Smooth muscle cell (in vitro differentiated cells): Measurements from ENCODE around the gene CEP41. TPM values are rescaled to one million over a fixed set of nuclear protein-coding genes. Genes with fewer than 3 reads are reported as not detected.

ENCODE experiments used
- DNase-seq: peaks from one replicate; lab custom pipeline; 2025; ENCODE audit not compliant: unreplicated experiment; lab: John Stamatoyannopoulos, UW
- H2AFZ ChIP-seq: fragments of 200-600 bp; sonication (generic); 2 replicates; pipeline ENCODE4 v1.6.0; 2016; ENCODE audit warnings: antibody characterized with exemption, low read depth, mild to moderate bottlenecking
- H3F3A ChIP-seq: fragments of 200-600 bp; sonication (generic); 2 replicates; pipeline ENCODE4 v1.6.0; 2017; ENCODE audit warnings: antibody characterized with exemption, low read depth
- H3K27ac ChIP-seq: fragments of 200-600 bp; sonication (generic); 2 replicates; pipeline ENCODE4 v1.5.1; 2016; ENCODE audit warnings: low read depth, mild to moderate bottlenecking
- H3K27me3 ChIP-seq: fragments of 200-600 bp; sonication (generic); 2 replicates; pipeline ENCODE4 v1.6.1; 2016; ENCODE audit warnings: low read depth, mild to moderate bottlenecking
- H3K36me3 ChIP-seq: fragments of 200-600 bp; sonication (generic); 2 replicates; pipeline ENCODE4 v1.5.1; 2016; ENCODE audit warnings: low read depth
- H3K4me1 ChIP-seq: fragments of 200-600 bp; sonication (generic); 2 replicates; pipeline ENCODE4 v1.5.1; 2016; ENCODE audit warnings: low read depth
- H3K4me2 ChIP-seq: fragments of 200-600 bp; sonication (generic); 2 replicates; pipeline ENCODE4 v1.6.0; 2016; ENCODE audit warnings: mild to moderate bottlenecking
- H3K4me3 ChIP-seq: fragments of 200-600 bp; sonication (generic); 2 replicates; pipeline ENCODE4 v1.5.1; 2016; ENCODE audit warnings: mild to moderate bottlenecking
- H3K79me2 ChIP-seq: fragments of 200-600 bp; sonication (generic); 2 replicates; pipeline ENCODE4 v1.6.0; 2016; ENCODE audit warnings: low read depth, mild to moderate bottlenecking
- H3K9ac ChIP-seq: fragments of 200-600 bp; sonication (generic); 2 replicates; pipeline ENCODE4 v1.6.0; 2016; ENCODE audit warnings: low read depth
- H3K9me3 ChIP-seq: fragments of 200-600 bp; sonication (generic); replicated peaks from 2 replicates; pipeline ENCODE4 v1.5.1; 2016; ENCODE audit warnings: low read depth
- H4K20me1 ChIP-seq: fragments of 200-600 bp; sonication (generic); 2 replicates; pipeline ENCODE4 v1.6.0; 2016; ENCODE audit warnings: low read depth
- WGBS: methylation state at CpG from one replicate; pipeline ENCODE4 v1.1.7; 2016; ENCODE audit warnings: low lambda C conversion rate; 5-methylcytosine and 5-hydroxymethylcytosine counted together
- polyA plus RNA-seq: library from polyadenylated mRNA; unstranded; fragments of >200 nt; fragmentation: Nextera tagmentation; extraction: Ambion mirVana; gene quantifications from 2 replicates; pipeline ENCODE4 v1.2.1, GENCODE V29; 2016
- total RNA-seq: library from RNA; depleted of rRNA; stranded (reverse); fragments of >200 nt; gene quantifications from 2 replicates; pipeline ENCODE4 v1.2.3, GENCODE V29; 2014
- TF ChIP-seq, protein P1 (sequence below): fragments of 200-600 bp; sonication (generic); IDR thresholded peaks from 2 replicates; pipeline ENCODE4 v1.5.1; 2017; ENCODE audit warnings: borderline replicate concordance, mild to moderate bottlenecking, antibody characterized with exemption; ENCODE audit not compliant: insufficient read depth, poor library complexity, severe bottlenecking

The CEP41 gene
- total and polyA plus RNA-seq, 2 experiments from 2014 or later = 18.3 to 35.1 TPM

DNA sequence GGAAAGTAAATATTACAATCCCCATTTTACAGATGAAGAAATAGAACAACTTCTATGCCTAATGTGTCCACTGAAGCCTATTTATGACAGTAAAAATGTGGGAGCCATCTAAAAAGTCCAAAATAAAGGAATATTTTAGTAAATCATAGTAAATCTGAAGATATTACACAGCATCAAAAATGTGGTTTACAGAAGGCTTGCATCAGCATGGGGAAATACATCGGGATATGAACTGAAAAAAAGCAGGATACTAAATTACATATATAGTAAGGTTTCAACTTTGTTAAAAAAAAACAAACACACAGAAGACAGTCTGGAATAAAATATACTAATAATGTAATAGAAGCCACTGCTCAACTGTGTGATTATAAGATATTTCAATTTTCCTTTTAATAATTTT lies 39.7 kb downstream of the CEP41 start:
- Histone ChIP-seq H3K36me3 (no peaks in the 10 kb centered on the region), H3K27me3 (no peaks in the 10 kb centered on the region), H3K4me3 (no peak overlapping the region), H2AFZ (no peak overlapping the region), H3K4me1 (peaks cover 2% of the 10 kb centered on the region), H3K79me2 (no peaks in the 10 kb centered on the region), H3K4me2 (peak overlapping the region; percentile 37), H3K9me3 (no peaks in the 10 kb centered on the region), H3F3A (peaks cover 5% of the 10 kb centered on the region), H4K20me1 (no peaks in the 10 kb centered on the region), H3K9ac (no peak overlapping the region), H3K27ac (peak overlapping the region; percentile 76)
- WGBS = 96% methylated on average over 1 of the region's 1 CpG
- TF ChIP-seq, protein P1, sequence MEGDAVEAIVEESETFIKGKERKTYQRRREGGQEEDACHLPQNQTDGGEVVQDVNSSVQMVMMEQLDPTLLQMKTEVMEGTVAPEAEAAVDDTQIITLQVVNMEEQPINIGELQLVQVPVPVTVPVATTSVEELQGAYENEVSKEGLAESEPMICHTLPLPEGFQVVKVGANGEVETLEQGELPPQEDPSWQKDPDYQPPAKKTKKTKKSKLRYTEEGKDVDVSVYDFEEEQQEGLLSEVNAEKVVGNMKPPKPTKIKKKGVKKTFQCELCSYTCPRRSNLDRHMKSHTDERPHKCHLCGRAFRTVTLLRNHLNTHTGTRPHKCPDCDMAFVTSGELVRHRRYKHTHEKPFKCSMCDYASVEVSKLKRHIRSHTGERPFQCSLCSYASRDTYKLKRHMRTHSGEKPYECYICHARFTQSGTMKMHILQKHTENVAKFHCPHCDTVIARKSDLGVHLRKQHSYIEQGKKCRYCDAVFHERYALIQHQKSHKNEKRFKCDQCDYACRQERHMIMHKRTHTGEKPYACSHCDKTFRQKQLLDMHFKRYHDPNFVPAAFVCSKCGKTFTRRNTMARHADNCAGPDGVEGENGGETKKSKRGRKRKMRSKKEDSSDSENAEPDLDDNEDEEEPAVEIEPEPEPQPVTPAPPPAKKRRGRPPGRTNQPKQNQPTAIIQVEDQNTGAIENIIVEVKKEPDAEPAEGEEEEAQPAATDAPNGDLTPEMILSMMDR = no peak
- DNase-seq = no peak

DNA sequence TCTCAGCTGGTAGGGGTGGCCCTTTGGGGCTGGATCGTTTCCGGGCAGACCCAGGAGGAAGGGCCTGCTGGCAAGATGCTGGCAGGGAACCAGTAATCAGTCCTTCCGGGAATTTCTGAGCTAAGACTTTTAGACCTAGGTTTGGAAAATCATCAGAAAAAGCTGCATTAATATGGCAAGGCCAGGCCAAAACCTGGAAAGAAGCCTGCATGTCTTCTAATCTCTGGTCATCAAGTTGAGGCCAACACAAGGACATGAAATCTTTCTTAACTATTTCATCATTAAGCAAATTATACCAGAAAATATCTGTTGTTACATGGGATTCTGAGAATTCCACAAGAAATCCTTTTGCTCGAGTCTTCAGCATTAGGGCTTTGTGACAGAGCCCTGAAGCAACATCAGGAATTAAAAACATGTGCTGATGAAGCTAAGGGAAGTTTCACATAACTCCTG lies 40.7 kb downstream of the CEP41 start:
- Histone ChIP-seq H3K27ac (peak overlapping the region; percentile 76), H3K9me3 (no peaks in the 10 kb centered on the region), H3K36me3 (no peaks in the 10 kb centered on the region), H3K9ac (no peak overlapping the region), H4K20me1 (no peaks in the 10 kb centered on the region), H3F3A (peaks cover 5% of the 10 kb centered on the region), H3K4me3 (no peak overlapping the region), H2AFZ (peak overlapping the region; percentile 6), H3K79me2 (no peaks in the 10 kb centered on the region), H3K4me2 (peak overlapping the region; percentile 37), H3K4me1 (peaks cover 6% of the 10 kb centered on the region), H3K27me3 (no peaks in the 10 kb centered on the region)
- TF ChIP-seq, protein P1 = no peak
- 25% methylated on average over 4 of the region's 4 CpGs for WGBS
- DNase-seq = no peak

DNA sequence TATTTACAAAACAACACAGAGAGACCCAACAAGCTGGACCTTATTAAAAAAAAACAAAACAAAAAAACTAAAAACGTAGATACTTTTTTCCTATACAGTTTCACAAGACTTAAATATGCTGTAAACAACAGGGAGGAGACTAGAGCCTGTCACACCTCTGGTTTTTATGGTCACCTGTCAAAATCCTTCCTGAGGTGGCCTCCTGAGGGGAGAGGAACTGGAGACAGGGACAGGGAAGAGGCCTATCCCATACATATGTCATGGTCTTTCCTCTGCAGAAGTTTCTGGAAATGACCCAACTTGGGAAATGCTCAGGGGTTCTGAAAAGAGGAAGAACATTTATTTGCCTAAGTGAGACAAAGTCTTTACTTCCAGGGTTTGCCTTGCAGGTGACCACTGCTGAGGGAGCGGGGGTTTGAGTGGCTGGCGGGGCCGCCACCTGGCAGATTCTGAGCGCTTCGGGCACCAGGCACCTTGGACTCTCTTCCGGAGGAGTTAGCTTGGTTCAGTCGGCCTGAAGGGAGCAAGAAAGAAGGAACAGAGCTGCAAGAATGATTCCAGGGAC lies 42.2 kb downstream of the CEP41 start:
- 92% methylated on average over 8 of the region's 8 CpGs for WGBS
- no peaks in the 10 kb centered on the region for H3K27me3 ChIP-seq

DNA sequence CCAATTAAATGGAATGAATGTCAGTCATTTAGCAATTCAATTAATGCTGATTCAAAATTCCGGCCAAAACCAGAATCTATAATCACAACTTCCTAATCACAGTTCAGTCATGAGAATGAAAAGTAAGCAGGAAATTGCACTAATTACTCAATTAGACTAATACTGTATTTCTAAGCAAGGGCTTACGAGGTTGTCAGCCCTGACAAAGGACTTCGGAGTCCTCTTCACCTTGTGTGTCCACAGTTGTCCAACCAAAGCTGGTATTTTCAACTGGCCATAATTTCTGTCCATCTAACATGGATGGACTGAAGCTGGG lies 43.1 kb downstream of the CEP41 start:
- Histone ChIP-seq H3K27ac (no peak overlapping the region), H3K4me2 (no peak overlapping the region), H3K4me3 (no peak overlapping the region), H3F3A (peaks cover 10% of the 10 kb centered on the region), H3K9ac (no peak overlapping the region), H3K4me1 (peaks cover 17% of the 10 kb centered on the region), H2AFZ (no peak overlapping the region), H3K36me3 (no peaks in the 10 kb centered on the region), H3K27me3 (no peaks in the 10 kb centered on the region), H3K79me2 (no peaks in the 10 kb centered on the region), H4K20me1 (no peaks in the 10 kb centered on the region), H3K9me3 (no peaks in the 10 kb centered on the region)
- WGBS = 87% methylated on average over 3 of the region's 3 CpGs
- TF ChIP-seq, protein P1 = no peak
- DNase-seq = no peak

More for the DNA sequence above, 42.2 kb downstream of the CEP41 start:
- no peak for DNase-seq
- H4K20me1 ChIP-seq = no peaks in the 10 kb centered on the region
- no peak overlapping the region for H3K4me3 ChIP-seq
- H2AFZ ChIP-seq = no peak overlapping the region
- H3K4me1 ChIP-seq = peaks cover 10% of the 10 kb centered on the region
- no peaks in the 10 kb centered on the region for H3K9me3 ChIP-seq
- no peak overlapping the region for H3K9ac ChIP-seq
- no peak overlapping the region for H3K4me2 ChIP-seq
- no peak overlapping the region for H3K27ac ChIP-seq
- TF ChIP-seq, protein P1 = no peak
- H3K79me2 ChIP-seq = no peaks in the 10 kb centered on the region
- H3K36me3 ChIP-seq = no peaks in the 10 kb centered on the region
- peaks cover 5% of the 10 kb centered on the region for H3F3A ChIP-seq
